HepG2 (cell line): Measurements from ENCODE around the gene PRKAR1B. TPM values are rescaled to one million over a fixed set of nuclear protein-coding genes. Genes with fewer than 3 reads are reported as not detected.

Experiments used
- ATAD3A ChIP-seq: sonication (generic); formaldehyde crosslinking; IDR thresholded peaks from 2 replicates; pipeline ENCODE4 v1.4.0; 2020; ENCODE audit warnings: missing genetic modification reagents
- CBX2 ChIP-seq, 2 experiments: fragments of 200-600 bp in 1 of 2; sonication (generic); formaldehyde crosslinking in 1 of 2; IDR thresholded peaks; 2 replicates each; pipeline versions ENCODE4 v1.7.0 to v1.8.1; 2018 to 2022; ENCODE audit warnings: low read depth in 2 of 2, low read length in 1 of 2, mild to moderate bottlenecking in 1 of 2, missing genetic modification reagents in 1 of 2
- DRAP1 ChIP-seq: IDR thresholded peaks from 2 replicates; pipeline ENCODE4 v1.6.1; 2016; ENCODE audit warnings: missing genetic modification reagents, missing compliant biosample characterization
- GLI4 ChIP-seq: sonication (generic); formaldehyde crosslinking; IDR thresholded peaks from 2 replicates; pipeline ENCODE4 v1.5.1; 2020; ENCODE audit warnings: missing genetic modification reagents, mild to moderate bottlenecking, moderate library complexity, borderline replicate concordance
- HOXA7 ChIP-seq: sonication (generic); formaldehyde crosslinking; IDR thresholded peaks from 2 replicates; pipeline ENCODE4 v1.8.1; 2022; ENCODE audit warnings: mild to moderate bottlenecking, missing genetic modification reagents, moderate library complexity
- IKZF4 ChIP-seq: sonication (generic); formaldehyde crosslinking; IDR thresholded peaks from 2 replicates; pipeline ENCODE4 v1.5.1; 2020; ENCODE audit warnings: borderline replicate concordance, mild to moderate bottlenecking, low read depth, missing genetic modification reagents; ENCODE audit errors: not compliant biosample characterization
- IRF2 ChIP-seq: IDR thresholded peaks from 2 replicates; pipeline ENCODE4 v1.6.1; 2018; ENCODE audit warnings: missing genetic modification reagents, missing compliant biosample characterization
- MAFK ChIP-seq, 2 experiments: IDR thresholded peaks in 1 of 2; conservative IDR thresholded peaks in 1 of 2; 2 replicates each; pipeline ENCODE4 v1.6.1; 2011; ENCODE audit warnings: improper control_type of control experiment in 2 of 2, low read length in 2 of 2
- PHF21A ChIP-seq: sonication (generic); formaldehyde crosslinking; IDR thresholded peaks from 2 replicates; pipeline ENCODE4 v1.5.0; 2020; ENCODE audit warnings: mild to moderate bottlenecking, missing genetic modification reagents
- SETDB1 ChIP-seq: sonication (generic); formaldehyde crosslinking; IDR thresholded peaks from 2 replicates; pipeline ENCODE4 v1.5.1; 2020; ENCODE audit warnings: missing genetic modification reagents, mild to moderate bottlenecking, borderline replicate concordance
- SKIL ChIP-seq: sonication (generic); formaldehyde crosslinking; IDR thresholded peaks from 2 replicates; pipeline ENCODE4 v1.8.0; 2022; ENCODE audit warnings: missing genetic modification reagents, mild to moderate bottlenecking, moderate library complexity, borderline replicate concordance
- SRY ChIP-seq: sonication (generic); formaldehyde crosslinking; IDR thresholded peaks from 2 replicates; pipeline ENCODE4 v1.8.0; 2022; ENCODE audit warnings: mild to moderate bottlenecking, missing genetic modification reagents
- ZFX ChIP-seq: sonication (generic); formaldehyde crosslinking; IDR thresholded peaks from 2 replicates; pipeline ENCODE4 v1.4.0; 2020; ENCODE audit warnings: mild to moderate bottlenecking, low read depth, missing genetic modification reagents, moderate library complexity
- ZNF124 ChIP-seq: sonication (generic); formaldehyde crosslinking; IDR thresholded peaks from 2 replicates; pipeline ENCODE4 v1.4.0; 2020; ENCODE audit warnings: missing genetic modification reagents
- ZNF333 ChIP-seq: sonication (generic); formaldehyde crosslinking; IDR thresholded peaks from 2 replicates; pipeline ENCODE4 v1.4.0; 2020; ENCODE audit warnings: mild to moderate bottlenecking, missing genetic modification reagents, borderline replicate concordance
- ZNF562 ChIP-seq: sonication (generic); formaldehyde crosslinking; IDR thresholded peaks from 2 replicates; pipeline ENCODE4 v1.8.0; 2022; ENCODE audit warnings: missing genetic modification reagents, borderline replicate concordance
- ZNF564 ChIP-seq: sonication (generic); formaldehyde crosslinking; IDR thresholded peaks from 2 replicates; pipeline ENCODE4 v1.8.1; 2023; ENCODE audit warnings: mild to moderate bottlenecking, missing genetic modification reagents
- ZNF589 ChIP-seq: sonication (generic); formaldehyde crosslinking; conservative IDR thresholded peaks from 2 replicates; pipeline ENCODE4 v1.8.0; 2022; ENCODE audit warnings: mild to moderate bottlenecking, moderate library complexity, missing genetic modification reagents
- polyA plus RNA-seq, 8 experiments: library from polyadenylated mRNA; depleted of rRNA in 3 of 8; stranded (reverse) in 7 of 8; unstranded in 1 of 8; fragments of >200 nt; fragmentation: Illumina TruSeq in 4 of 8; extraction: Trizol in 4 of 8; gene quantifications; 2 replicates each; pipeline versions ENCODE4 v1.2.1 to v1.2.3, GENCODE V29; 2011 to 2016; ENCODE audit warnings: low read depth in 4 of 8, missing spikeins in 1 of 8, mixed read lengths in 1 of 8; ENCODE audit not compliant: insufficient read depth in 1 of 8
- total RNA-seq, 5 experiments: library from RNA; depleted of rRNA; stranded (reverse); fragments of >200 nt; fragmentation: Illumina TruSeq; extraction: Trizol; gene quantifications; 2 replicates each; pipeline ENCODE4 v1.2.3, GENCODE V29; 2016; ENCODE audit warnings: low read depth in 1 of 5
- TF ChIP-seq, protein P1 (sequence below): sonication (generic); formaldehyde crosslinking; IDR thresholded peaks from 2 replicates; pipeline ENCODE4 v1.8.0; 2023; ENCODE audit warnings: mild to moderate bottlenecking, missing genetic modification reagents
- TF ChIP-seq, protein P2 (sequence below): sonication (generic); formaldehyde crosslinking; IDR thresholded peaks from 2 replicates; pipeline ENCODE4 v1.8.1; 2022; ENCODE audit warnings: mild to moderate bottlenecking, missing genetic modification reagents
- TF ChIP-seq, protein P3 (sequence below): sonication (generic); formaldehyde crosslinking; IDR thresholded peaks from 2 replicates; pipeline ENCODE4 v1.5.0; 2020; ENCODE audit warnings: mild to moderate bottlenecking, missing genetic modification reagents
- TF ChIP-seq, protein P4 (sequence below): sonication (generic); formaldehyde crosslinking; IDR thresholded peaks from 2 replicates; pipeline ENCODE4 v1.4.0; 2020; ENCODE audit warnings: missing genetic modification reagents, low read depth, mild to moderate bottlenecking, borderline replicate concordance

PRKAR1B gene
- total and polyA plus RNA-seq, 2 of the 13 experiments (the other 11 are each of a cell fraction or from before 2014, with no cell fraction given): 7.9 to 28.2 TPM

GRCh38 chr7:503575-504111 lies 223.4 kb downstream of the PRKAR1B start (continued):
- TF ChIP-seq IRF2 (CRISPR knock-in tag) (peak; percentile 88), ZNF589 (CRISPR knock-in tag) (no peak), ATAD3A (CRISPR knock-in tag) (no peak), IKZF4 (CRISPR knock-in tag) (no peak), GLI4 (no peak), CBX2 (IDR thresholded peaks at IDR 0.05; ENCODE audit: low read depth, low read length) (no peak), CBX2 (CRISPR knock-in tag; IDR thresholded peaks at IDR 0.05; ENCODE audit: low read depth) (no peak), HOXA7 (CRISPR knock-in tag) (no peak), ZNF333 (no peak), ZFX (CRISPR knock-in tag) (peak; percentile 80), ZNF562 (no peak), ZNF564 (CRISPR knock-in tag) (peak; percentile 75; the same call in 1 of the 2 replicates), PHF21A (CRISPR knock-in tag) (peak; percentile 93), SKIL (CRISPR knock-in tag) (peak; percentile 98), MAFK (conservative IDR thresholded peaks at IDR 0.05 in 1 of 2, IDR thresholded peaks at IDR 0.05 in 1 of 2; ENCODE audit: low read length in 2 of 2) (no peak), SRY (CRISPR knock-in tag) (peak; percentile 41; the same call in 1 of the 2 replicates), ZNF124 (CRISPR knock-in tag) (no peak), DRAP1 (CRISPR knock-in tag) (no peak), SETDB1 (CRISPR knock-in tag) (no peak)
- TF ChIP-seq, protein P1, sequence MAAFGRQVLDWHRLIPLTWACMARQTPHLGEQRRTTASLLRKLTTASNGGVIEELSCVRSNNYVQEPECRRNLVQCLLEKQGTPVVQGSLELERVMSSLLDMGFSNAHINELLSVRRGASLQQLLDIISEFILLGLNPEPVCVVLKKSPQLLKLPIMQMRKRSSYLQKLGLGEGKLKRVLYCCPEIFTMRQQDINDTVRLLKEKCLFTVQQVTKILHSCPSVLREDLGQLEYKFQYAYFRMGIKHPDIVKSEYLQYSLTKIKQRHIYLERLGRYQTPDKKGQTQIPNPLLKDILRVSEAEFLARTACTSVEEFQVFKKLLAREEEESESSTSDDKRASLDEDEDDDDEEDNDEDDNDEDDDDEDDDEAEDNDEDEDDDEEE (CRISPR knock-in tag): no peak
- TF ChIP-seq, protein P2, sequence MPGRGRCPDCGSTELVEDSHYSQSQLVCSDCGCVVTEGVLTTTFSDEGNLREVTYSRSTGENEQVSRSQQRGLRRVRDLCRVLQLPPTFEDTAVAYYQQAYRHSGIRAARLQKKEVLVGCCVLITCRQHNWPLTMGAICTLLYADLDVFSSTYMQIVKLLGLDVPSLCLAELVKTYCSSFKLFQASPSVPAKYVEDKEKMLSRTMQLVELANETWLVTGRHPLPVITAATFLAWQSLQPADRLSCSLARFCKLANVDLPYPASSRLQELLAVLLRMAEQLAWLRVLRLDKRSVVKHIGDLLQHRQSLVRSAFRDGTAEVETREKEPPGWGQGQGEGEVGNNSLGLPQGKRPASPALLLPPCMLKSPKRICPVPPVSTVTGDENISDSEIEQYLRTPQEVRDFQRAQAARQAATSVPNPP (CRISPR knock-in tag): no peak
- TF ChIP-seq, protein P3, sequence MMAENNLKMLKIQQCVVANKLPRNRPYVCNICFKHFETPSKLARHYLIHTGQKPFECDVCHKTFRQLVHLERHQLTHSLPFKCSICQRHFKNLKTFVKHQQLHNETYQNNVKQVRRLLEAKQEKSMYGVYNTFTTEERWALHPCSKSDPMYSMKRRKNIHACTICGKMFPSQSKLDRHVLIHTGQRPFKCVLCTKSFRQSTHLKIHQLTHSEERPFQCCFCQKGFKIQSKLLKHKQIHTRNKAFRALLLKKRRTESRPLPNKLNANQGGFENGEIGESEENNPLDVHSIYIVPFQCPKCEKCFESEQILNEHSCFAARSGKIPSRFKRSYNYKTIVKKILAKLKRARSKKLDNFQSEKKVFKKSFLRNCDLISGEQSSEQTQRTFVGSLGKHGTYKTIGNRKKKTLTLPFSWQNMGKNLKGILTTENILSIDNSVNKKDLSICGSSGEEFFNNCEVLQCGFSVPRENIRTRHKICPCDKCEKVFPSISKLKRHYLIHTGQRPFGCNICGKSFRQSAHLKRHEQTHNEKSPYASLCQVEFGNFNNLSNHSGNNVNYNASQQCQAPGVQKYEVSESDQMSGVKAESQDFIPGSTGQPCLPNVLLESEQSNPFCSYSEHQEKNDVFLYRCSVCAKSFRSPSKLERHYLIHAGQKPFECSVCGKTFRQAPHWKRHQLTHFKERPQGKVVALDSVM: peak; percentile 60; the same call in 1 of the 2 replicates
- TF ChIP-seq, protein P4, sequence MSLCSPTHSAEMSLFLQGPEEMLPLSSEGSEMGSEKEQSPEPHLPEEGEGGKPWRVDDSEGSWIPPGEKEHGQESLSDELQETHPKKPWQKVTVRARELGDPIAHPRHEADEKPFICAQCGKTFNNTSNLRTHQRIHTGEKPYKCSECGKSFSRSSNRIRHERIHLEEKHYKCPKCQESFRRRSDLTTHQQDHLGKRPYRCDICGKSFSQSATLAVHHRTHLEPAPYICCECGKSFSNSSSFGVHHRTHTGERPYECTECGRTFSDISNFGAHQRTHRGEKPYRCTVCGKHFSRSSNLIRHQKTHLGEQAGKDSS (CRISPR knock-in tag): peak; percentile 34; the same call in 1 of the 2 replicates
